ENCODE results near the gene SUPT5H.

Gene SUPT5H

GRCh38 chr19:39445196-39446111 is at the start of gene SUPT5H:
Gene SUPT5H, plus strand, starts transcription at chr19:39445582. Its CDS starts 309 bp downstream, at chr19:39445891.
- peak; percentile 90 to 97 (median 94) for DNase-seq (ENCODE audit: low read depth in 4 of 4, low spot score in 1 of 4)

- DNase-seq (ENCODE audit: low read depth in 4 of 4, low spot score in 1 of 4), result peak; percentile 89 to 99 (median 92)
Measured at GRCh38 chr19:39397360-39398296, 47.8 kb upstream of the SUPT5H start.

GRCh38 chr19:39398297-39398864 is 47.0 kb upstream of the SUPT5H start:
- peak in 1 of 4 experiments; percentile 45 for DNase-seq (ENCODE audit: low read depth in 4 of 4, low spot score in 1 of 4)

GRCh38 chr19:39399668-39400050 is 45.7 kb upstream of the SUPT5H start:
- no peak for DNase-seq (ENCODE audit: low read depth in 4 of 4, low spot score in 1 of 4)

- no peak for DNase-seq (ENCODE audit: low read depth in 4 of 4, low spot score in 1 of 4)
Measured at GRCh38 chr19:39400061-39400460, 45.3 kb upstream of the SUPT5H start.

- DNase-seq (ENCODE audit: low read depth in 4 of 4, low spot score in 1 of 4), result no peak
Measured at GRCh38 chr19:39401070-39401548, 44.3 kb upstream of the SUPT5H start.

- peak in 2 of 4 experiments; percentile 61 to 70 for DNase-seq (ENCODE audit: low read depth in 4 of 4, low spot score in 1 of 4)
Measured at GRCh38 chr19:39401549-39402345, 43.6 kb upstream of the SUPT5H start.

- DNase-seq (ENCODE audit: low read depth in 4 of 4, low spot score in 1 of 4), result peak in 3 of 4 experiments; percentile 56 to 87 (median 79)
Measured at GRCh38 chr19:39402346-39403300, 42.8 kb upstream of the SUPT5H start.

GRCh38 chr19:39403331-39404312 is 41.8 kb upstream of the SUPT5H start:
- peak; percentile 84 to 95 (median 91) for DNase-seq (ENCODE audit: low read depth in 4 of 4, low spot score in 1 of 4)

- DNase-seq (ENCODE audit: low read depth in 4 of 4, low spot score in 1 of 4), result no peak
Measured at GRCh38 chr19:39405261-39405957, 40.0 kb upstream of the SUPT5H start.

GRCh38 chr19:39405958-39406655 is 39.3 kb upstream of the SUPT5H start:
- peak in 3 of 4 experiments; percentile 60 to 84 (median 82) for DNase-seq (ENCODE audit: low read depth in 4 of 4, low spot score in 1 of 4)

- DNase-seq (ENCODE audit: low read depth in 4 of 4, low spot score in 1 of 4), result peak in 3 of 4 experiments; percentile 79 to 84 (median 82)
Measured at GRCh38 chr19:39406656-39407409, 38.5 kb upstream of the SUPT5H start, which contains the start of gene ZFP36. Gene ZFP36, plus strand, starts transcription at chr19:39406847. Its CDS starts 58 bp downstream, at chr19:39406905.

- DNase-seq (ENCODE audit: low read depth in 4 of 4, low spot score in 1 of 4), result no peak
Measured at GRCh38 chr19:39407410-39407659, 38.0 kb upstream of the SUPT5H start.

- DNase-seq (ENCODE audit: low read depth in 4 of 4, low spot score in 1 of 4), result no peak
Measured at GRCh38 chr19:39407660-39408391, 37.6 kb upstream of the SUPT5H start.

Data from stimulated activated CD4-positive, alpha-beta T cell treated with anti-CD3 and anti-CD28 coated beads, Interleukin-1b, Interleukin-23, amount 100 ng/mL, for 24 hours (primary cell).